Fibroblast of gingiva (primary cell): Measurements from ENCODE around the gene ACTC1.

Experiments used
- DNase-seq: peaks from one replicate; pipeline ENCODE4 v3.0.0-alpha.2; 2011; ENCODE audit warnings: low read depth

Gene ACTC1

DNA sequence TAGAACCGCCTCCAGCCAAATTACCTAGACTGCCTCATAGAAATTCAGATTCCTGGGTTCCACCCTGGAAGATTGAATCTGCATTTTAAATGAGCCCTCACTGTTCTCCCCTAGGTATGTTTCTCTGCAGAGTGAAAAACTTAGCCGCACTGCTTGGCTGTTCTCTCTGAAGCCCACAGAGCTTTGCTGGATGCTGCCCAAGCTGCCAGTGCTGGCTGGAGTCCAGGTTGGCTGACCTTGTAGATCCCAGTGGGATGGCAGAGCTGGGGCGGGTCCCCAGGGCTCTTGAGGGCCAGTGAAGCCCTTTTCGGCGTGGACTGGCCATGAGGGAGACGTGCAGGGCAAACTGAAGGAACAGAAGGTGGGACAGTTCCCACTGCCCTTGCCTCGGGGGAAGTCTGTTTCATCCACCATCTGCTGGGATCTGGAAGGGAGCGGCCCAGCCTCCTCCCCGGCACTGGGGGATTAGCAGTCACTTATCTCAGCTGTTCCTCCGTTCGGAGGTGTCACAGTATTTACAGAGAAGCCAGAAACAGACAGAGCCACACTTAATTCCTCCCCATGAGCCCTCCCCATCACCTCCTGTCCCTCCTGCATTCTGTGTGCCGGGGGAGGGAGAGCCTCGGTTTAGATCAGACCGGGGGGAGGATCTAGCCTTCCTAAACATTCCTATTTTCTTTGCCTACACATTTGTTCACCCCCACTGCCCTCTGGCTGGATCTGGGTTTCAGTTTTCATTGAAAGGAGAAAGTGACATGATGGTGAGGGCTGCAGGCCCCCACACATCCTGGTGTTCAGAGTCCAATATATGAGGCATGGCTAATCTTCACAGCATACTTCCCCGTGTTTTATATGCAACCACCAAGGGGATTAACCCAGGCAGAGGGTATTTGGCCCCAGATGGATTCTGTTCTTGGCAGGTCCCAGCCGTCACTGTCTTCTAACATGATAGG is 4.1 kb upstream of the ACTC1 start:
- DNase-seq: peak; percentile 9

DNA sequence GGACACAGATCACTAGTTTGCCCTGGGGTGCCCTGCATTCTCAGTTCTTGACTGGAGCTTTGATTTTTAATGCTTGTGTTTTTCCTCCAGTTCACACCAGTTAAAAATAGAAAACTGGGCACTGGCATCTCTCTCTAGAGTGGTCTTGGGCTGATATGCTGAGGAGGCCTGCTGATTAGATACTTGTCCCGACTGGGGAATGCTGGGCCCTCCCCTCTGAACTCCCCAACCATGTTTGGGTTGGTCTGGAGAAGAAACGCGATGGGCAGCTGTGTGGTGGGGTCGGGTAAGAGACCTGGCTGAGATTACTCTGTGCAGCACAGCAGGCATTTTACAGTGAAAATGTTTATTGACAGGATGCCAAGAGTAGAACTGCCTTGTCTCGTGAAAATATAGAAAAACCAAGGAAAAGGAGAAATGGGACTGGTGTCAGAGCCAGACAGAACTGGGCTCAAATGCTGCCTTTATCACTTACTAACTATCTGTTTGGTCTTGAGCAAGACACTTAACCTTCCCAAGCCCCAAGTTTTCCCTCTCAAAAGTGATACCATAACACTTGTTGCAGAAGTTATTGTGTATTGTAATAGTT is 1.6 kb upstream of the ACTC1 start:
- DNase-seq: no peak

DNA sequence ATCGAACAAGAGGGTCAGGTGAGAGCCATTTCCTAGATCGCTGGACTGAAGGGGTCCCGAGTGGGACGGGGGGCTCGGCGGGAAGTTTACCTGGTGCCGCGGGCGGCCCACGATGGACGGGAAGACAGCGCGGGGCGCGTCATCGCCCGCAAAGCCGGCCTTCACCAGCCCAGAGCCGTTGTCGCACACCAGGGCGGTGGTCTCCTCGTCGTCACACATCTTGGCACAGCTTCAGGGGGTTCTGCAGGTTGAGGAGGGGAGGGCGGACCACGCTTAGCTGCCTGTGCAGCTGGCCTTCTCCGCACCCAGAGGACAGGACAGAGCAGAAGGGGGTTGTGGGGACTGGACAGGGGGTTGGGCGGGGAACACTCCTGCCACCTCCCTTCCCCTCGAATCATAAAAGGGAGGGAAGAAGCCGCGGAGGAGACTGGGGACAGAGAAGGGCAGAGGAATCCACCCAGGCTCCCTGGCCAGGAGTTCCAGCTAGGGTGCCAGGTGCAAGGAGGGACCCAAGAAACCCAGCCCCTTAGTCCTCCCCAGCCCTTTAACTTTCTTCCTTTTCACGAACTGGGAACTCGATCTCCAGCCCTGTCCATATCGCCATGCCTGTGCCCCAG is 651 bp downstream of the ACTC1 start:
- DNase-seq: no peak

DNA sequence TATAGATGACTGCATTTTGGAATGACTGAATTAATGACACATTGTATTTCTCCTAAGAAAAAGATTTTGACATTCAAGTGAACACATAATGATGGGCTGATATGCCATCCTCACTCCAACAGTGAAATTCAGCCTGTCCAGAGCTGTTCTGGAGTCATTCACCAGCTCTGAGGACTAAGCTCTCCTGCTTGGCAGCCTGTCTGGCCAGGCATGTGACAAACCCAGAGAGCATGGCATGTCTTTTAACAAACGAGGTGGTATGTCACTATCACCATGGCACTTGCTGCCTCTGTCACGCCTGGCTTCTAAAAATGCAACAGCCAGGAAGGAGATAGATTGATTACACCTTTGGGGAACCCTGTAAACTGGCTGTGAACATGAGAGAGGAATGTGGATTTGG is 1.4 kb downstream of the ACTC1 start:
- no peak for DNase-seq

DNA sequence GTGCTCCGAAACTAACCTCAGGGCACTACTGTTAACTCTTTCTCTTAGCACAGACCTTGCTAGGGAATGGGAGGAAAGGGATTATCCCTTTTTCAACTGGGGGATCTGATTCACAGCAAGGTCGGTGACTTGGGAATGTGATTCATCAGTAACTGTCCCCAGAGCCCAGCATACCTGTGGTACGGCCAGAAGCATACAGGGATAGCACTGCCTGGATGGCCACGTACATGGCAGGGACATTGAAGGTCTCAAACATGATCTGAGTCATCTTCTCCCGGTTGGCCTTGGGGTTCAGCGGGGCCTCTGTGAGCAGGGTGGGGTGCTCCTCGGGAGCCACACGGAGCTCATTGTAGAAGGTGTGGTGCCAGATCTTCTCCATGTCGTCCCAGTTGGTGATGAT is 2.3 kb downstream of the ACTC1 start:
- DNase-seq: no peak

DNA sequence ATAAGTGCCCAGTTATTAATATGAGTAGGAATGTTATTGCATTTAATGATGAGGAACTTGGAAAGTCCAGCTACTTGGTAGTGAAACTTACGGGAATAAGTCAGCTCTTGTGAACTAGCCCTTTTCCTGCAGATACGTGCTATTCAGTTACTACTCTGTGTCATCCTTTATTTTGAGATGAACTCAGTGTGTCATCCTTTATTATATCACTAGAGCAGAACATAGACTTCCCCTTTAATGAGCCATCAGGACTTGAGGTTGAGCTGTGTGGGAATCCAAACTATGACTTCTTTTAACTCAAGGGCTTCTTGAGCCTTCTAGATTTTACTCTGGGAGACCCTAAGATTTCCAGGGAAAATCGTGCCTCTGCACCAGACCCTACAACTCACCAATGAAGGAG is 3.6 kb downstream of the ACTC1 start:
- DNase-seq: no peak

DNA sequence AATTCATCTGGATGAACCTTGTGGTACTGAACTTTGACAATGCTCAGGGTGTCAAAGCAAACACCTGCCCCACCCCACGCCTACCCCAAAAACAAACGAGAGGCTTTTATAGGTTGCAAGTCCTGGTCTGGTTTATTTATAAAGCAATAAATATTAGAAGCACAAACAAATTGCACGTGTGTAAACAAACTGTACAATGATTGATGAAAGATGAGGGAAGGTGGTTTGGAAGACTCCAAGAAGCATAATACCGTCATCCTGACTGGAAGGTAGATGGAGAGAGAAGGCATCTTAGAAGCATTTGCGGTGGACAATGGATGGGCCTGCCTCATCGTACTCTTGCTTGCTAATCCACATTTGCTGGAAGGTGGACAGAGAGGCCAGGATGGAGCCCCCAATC is 5.2 kb downstream of the ACTC1 start:
- no peak for DNase-seq

DNA sequence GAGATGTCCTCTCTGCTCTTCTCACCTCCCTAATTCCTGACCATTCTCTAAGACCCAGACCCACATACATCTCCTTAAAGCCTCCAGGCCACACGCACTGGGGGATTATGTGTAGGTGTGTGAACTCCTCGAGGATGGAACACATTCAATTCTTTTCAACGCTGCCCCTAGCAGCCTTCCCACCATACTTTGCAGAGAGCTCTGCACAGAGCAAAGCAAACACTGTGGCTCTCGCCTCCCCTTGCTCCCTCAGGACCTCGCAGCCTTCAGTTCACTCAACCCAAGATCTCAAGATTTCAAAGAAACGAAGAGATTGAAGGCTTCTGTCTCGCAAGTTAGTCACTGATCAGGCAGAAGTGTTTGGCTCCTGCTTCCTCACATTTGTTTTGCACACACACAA is 6.0 kb downstream of the ACTC1 start:
- no peak for DNase-seq

DNA sequence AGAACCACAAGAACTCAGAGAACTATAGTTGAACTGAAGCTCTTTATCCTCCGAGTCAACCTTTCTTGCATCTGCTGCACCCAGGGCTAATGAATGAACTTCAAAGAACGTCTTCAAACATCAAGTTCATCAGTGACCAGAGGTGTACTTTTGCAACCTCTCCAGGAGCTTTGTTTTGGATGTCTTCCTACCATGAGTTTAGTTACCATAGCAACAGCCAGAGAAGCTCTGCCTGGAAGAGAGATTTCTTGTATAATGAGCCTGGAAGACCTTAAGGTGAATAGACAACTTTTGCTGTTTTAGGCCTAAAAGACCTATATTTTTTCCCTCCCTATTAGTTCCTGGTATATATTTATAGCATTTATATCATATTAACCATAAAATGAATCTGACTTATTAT is 9.1 kb downstream of the ACTC1 start:
- DNase-seq: no peak

DNA sequence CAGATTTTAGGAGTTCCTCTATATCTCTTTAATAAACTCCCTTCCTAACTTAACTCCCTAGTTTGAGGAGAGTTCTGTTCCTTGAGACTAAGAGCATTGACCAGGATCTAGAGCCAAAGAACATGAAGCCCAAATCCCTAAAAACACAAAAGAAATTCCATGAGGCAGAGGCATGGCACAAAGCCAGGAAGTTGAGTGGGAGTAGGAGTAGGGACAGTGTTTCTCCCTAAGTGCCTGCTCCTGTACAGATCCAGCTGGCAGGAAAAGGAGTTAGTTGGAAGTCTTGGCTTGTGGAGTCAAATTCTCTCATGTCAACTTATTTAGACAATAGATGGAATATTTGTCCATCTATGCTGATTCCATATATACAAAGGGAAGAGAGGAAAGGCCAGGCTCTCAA is 11.4 kb downstream of the ACTC1 start:
- DNase-seq: no peak

DNA sequence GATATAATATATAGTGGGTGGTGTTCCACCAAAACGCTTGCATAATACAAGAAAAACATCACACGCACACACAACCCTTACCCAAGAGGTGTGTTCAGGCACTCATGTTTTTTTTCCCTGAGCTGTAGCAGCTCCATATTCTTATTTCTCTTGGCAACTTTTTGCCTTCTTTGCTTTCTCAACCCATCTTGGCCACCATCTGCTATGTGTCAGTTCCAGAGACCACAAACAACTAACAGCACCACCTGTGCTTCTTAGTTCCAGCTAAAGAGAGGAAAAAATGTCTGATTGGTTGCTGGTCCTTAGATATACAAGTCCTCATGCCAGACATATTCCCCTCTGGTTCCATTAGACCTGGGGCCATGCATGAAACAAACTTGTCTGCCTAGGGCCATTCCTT is 11.9 kb downstream of the ACTC1 start:
- no peak for DNase-seq

DNA sequence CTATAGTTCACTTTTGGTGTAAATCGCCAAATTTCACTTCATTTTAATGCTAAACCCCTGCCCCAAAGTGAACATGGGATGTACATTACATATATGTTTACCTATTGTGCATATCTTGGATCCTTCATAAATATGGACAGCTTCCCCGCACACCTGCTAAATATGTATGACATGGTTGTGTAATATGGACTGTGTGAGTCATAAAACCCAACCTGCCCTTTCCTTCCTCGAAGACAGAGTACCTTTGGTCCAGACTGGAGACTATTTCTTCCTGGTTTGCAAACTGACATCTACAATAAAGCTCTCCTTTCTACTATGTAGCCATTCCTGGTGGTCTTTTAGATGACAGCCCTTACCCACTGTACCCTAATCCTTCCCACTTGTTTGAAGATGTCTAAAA is 12.4 kb downstream of the ACTC1 start:
- DNase-seq: no peak

DNA sequence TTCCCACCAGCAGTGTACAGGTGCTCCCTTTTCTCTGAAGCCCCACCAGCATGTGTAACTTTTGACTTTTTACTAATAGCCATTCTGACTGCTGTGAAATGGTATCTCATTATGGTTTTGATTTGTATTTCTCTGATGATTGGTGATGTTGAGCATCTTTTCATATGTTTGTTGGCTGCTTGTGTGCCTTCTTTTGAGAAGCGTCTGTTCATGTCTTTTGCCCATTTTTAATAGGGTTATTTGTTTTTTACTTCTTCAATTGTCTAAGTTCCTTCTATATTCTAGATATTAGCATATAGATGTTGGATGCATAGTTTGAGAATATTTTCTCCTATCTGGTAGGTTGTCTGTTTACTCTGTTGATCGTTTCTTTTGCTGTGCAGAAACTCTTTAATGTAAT is 14.6 kb downstream of the ACTC1 start:
- no peak for DNase-seq

DNA sequence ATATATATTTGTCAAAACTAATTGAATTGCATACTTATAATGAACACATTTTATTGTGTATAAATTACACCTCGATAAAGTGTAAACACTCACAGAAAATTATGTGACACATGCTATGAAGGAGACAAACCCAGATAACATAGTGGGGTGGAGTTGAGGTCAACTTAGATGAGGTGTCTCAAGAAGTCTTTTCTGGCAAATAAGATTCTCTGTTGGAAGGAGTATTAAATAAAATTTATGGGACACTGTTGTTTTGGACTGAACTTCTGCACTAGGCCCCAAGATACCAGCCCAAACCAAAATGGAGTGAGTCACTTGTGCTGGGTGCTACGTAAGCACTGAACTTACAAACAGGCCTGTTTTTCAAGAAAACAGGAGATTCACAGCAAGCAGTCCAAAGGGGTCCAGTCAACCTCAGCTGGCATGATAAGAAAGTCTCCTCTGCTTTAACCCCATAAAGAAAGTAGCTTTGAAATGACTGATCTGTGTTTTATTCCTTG is 18.7 kb downstream of the ACTC1 start:
- no peak for DNase-seq

DNA sequence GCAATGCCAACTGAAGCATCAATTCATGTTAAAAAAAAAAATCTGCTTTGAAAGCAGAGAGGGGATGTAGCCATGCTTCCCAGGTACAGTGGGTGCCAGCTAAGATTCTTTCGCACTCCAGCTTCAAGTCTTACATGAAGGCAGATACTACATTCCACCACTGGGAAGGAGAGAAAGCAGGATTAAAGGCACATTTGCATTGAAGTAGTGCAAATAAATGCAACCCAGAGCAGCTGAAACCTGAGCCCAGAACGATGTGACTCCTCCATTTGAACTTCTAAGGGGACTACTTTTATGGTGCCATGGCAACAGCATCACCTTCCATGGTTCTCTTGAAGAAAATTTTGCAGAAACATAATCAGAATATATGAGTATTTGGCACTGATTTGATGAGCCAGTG is 21.4 kb downstream of the ACTC1 start:
- no peak for DNase-seq

DNA sequence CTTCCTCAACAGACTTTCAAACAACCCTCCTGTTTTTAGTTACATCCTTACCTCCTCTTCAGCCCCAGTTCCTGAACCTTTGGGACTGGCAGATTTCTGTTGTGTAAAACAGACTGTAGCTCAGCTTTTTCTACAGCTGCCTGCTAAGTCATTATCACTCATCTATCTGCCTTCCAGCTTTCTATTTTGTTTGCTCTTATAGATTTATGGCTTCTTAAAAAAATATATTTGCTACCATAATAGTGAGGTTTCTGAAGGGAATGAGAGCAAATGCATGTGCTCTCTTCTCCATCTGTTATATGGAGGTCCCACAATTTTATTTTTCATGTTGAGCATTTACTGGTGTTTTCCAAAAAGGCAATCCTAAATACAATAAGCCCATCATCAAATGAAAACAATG is 22.3 kb downstream of the ACTC1 start:
- no peak for DNase-seq

DNA sequence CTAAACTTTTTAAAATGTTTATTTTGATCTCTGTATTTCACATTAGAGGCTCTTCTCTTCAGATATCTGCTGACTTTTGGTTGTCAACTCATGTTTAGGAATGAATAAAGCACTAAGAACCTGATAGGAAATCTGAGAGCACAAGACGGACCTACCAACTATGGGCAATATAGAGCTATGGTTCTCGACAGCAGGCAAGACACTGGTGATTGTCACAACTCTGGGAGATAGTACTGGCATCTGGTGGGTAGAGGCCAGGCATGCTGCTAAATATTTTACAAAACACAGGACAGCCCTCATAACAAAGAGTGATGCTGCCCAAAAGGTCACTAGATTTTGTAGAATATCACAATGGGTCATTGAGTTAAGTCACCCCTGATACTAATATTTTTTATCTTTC is 23.0 kb downstream of the ACTC1 start:
- DNase-seq: no peak

DNA sequence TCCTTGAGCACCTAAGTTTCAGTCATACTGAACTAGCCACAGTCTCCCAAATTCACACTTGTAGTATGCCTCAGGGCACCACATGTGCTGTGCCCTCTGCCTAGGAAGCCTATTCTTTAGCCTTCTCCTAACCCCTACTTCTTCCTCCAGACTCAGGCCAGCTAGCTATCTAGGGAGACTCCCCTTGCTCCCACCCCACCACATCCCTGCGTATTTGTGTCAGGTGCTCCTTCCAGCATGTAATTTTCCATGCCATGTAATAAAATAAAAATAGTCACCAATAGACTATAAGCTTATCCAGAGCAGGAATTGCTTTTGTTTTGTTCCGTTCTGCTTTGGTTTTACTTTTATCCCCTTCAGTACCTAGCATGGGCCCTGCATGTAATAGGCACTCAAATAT is 25.6 kb downstream of the ACTC1 start:
- DNase-seq: no peak

DNA sequence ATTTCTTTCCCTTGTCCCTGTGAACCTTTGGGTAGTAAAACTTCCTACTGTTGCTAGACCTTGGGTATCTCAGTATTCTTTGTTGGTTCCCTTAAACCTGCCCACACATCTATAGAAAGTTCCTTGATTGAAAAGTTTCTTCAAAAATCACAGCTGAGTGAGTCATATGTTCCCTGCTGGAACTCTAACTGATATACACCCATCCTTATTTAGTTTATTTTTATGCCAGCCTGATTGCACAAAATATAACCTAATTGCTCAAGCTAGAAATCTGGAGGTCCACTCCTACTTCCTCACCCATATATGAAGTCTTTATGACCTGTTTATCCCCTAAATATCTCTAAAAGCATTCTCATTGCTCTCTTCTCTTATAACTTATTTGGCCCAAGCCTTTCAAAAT is 26.8 kb downstream of the ACTC1 start:
- peak; percentile 14 for DNase-seq

DNA sequence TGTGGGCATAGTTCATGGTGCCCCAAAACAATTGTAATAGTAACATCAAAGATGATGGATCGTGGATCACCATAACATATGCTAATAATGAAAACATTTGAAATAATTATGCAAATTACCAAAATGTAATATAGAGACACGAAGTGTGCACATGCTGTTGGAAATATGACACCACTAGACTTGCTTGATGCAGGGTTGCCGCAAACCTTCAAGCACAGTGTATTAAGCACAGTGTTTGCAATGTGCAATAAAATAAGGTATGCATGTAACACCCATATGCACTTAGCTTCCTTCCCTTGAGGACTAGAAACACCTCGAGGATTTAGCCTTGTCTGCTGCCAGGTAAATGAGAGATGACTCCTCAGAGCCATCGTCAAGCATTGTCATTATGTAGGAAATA is 29.6 kb downstream of the ACTC1 start:
- DNase-seq: no peak

DNA sequence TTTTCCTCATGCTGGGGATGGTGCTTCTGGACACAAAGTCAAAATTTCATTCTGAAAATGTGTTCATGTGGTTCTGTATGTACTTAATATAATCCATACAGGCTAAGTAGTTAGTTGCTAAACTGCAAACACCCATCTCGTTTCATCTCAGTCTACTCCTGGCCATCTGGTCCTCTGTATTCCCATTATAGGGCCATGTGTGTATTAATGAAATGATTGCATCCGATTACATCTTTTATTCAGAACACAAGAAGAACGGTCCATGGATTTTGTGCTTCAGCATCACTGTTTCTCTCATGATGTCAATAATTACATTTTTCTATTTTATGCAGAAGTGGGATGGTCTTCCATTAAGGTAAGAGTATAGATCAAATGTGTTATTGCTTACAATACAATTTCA is 34.4 kb downstream of the ACTC1 start:
- no peak for DNase-seq

DNA sequence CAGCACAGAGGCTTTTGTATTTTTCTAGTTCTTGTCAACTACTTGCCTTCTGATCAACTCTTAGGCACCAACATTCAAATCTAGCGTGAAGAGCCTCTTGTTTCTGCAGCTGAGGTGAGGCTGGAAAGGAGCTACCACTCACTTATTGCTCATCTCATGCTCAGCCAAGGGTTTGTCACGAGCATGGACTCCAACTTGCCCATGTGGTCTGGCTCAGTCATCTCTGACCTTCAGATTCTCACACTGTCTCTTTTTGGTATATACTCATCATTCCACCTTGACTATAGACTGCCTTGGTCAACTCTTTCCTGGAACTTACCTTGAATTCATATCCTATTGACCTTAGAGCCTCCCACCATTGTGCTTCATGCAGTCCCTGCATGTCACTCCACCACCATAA is 35.4 kb downstream of the ACTC1 start:
- no peak for DNase-seq

DNA sequence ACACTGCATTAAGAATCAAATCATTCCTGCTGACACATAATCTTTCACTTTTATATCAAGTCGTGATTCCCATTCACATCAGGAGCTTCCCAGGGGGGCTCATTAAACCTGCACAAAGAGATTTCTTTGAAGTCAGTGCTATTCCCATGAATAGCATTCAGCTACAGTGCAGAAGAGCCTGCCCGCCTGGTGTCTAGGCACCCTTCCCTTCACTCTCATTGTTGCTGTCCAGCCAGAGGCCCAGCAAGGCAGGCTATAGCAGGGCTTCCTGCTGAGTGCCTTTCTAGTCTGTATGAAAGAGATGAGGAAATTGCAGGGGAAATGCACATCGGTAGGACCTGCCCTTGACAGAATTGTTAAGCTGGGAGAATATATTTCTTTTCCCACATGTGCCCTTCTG is 36.0 kb downstream of the ACTC1 start:
- DNase-seq: no peak
